Fibroblast of skin of right biceps (primary cell): Measurements from ENCODE around the gene SPAAR.
"Not testable (repeated sequence)": the region's sequence is repeated elsewhere in the genome, so short reads cannot be mapped to it uniquely, and the experiment has no call there.

Experiments used
- DNase-seq: peaks from one replicate; pipeline ENCODE4 v3.0.0-alpha.2; 2013

SPAAR gene

GRCh38 chr9:35909274-35909673 is at the start of gene SPAAR:
Gene SPAAR (plus strand): TSS chr9:35909490. CDS start chr9:35910464, 974 bp downstream.
- no peak for DNase-seq

- DNase-seq = no peak
Observed at GRCh38 chr9:35859990-35860339, 49.3 kb upstream of the SPAAR start.

- no peak for DNase-seq
Observed at GRCh38 chr9:35861161-35861897, 48.0 kb upstream of the SPAAR start.

GRCh38 chr9:35862328-35862727 is 47.0 kb upstream of the SPAAR start:
- no peak for DNase-seq

- no peak for DNase-seq
Observed at GRCh38 chr9:35863583-35863982, 45.7 kb upstream of the SPAAR start.

DNA sequence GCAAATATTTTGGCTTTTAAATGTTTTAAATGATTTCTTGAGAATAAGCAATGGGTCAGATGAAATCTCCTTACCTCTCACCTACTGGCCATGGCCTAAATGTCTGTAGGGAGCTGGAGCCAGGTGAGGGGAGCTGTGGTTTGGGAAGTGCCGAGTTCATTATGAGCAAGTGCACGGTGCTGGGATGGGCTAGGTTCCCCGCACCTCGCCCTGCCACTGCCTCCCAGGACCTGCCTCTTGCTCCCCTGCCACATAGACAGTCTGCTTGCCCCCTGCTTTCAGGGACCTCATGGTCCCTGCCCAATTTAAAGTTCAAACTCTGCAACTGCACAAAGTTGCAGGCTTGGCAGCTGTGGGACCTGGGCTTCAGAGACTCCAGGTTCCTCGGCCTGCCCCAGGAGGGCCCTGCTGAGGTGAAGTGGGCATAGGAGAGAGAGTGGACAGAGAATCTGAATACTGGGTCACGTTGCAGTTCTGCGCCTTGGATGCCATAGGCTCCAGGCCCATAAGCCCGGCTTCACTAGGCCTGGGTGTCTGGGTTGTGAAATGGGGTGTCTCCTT is 44.5 kb upstream of the SPAAR start:
- DNase-seq = no peak

- no peak for DNase-seq
Observed at GRCh38 chr9:35867538-35867937, 41.8 kb upstream of the SPAAR start.

- DNase-seq = no peak
Observed at GRCh38 chr9:35868933-35869332, 40.4 kb upstream of the SPAAR start.

DNA sequence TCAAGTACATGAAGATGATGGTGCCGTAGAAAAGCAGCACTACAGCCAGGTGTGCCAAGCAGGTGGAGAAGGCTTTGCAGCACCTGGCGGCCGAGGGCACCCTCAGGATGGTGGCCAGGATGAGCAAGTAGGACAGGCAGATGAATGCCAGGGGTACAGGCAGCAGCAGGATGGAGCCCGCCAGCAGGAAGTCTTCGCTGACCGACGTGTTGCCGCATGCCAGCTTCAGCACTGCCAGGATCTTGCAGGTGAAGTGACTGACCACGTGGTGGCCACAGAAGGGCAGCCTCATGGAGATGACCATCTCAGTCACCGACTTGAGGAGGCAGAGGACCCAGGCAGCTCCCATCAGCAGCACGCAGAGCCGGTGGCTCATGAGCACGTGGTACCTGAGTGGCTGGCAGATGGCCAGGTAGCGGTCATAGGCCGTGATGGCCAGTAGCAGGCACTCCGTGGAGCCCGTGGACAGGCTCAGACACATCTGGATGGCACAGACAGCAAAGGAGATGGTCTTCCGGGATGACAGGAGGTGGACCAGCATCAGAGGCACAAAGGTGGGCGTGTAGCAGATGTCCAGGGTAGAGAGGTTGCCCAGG is 39.6 kb upstream of the SPAAR start:
- no peak for DNase-seq

DNA sequence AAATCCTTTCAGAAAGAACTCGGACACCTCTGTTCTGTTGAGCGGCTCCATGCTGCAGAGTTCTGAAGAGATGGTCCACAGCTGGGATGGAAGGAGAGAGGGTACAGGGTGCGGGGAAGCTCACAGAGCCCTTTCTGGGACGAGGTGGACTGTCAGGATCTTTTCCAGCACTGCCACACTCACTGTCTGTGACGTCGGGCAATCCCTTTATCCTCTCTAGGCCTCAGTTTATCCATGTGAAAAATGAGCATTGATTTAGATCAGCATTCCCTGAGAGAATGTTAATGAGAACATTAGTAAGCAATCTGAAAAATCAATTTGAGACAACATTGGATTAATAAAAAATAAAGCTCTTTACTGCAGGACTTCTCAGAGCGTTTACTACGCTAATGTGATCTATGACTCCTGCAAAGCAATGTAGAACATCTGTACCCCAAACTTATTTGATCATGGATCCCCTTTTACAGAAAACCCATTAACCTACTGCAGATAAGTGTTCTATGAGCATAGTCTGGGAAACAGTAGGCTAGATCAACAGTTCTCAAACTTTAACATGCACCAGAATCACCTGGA is 38.9 kb upstream of the SPAAR start, which contains the start of gene OR13J1:
OR13J1 (minus strand) TSS at position 51 of the 573 bp plus-strand sequence; CDS start at position 51, 0 bp downstream.
- no peak for DNase-seq

DNA sequence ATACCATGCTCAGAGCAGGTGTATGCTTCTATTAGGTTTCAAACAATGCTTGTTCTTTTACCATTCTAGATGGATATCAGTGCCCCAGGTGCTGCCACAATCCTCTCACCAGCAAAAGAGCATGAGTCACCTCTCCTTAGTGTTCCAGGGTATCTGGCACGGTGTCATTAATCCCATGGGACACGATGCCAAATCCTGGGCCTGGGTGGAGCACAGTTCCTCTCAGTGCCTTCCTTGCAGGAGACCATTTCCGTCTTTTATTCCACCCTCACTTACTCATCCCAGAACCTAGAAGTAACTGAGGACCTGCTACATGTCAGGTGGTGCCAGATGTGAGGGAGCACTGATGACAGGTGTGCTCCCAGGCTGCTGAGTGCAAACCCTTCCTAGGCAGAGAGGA is 37.7 kb upstream of the SPAAR start:
- DNase-seq = no peak

DNA sequence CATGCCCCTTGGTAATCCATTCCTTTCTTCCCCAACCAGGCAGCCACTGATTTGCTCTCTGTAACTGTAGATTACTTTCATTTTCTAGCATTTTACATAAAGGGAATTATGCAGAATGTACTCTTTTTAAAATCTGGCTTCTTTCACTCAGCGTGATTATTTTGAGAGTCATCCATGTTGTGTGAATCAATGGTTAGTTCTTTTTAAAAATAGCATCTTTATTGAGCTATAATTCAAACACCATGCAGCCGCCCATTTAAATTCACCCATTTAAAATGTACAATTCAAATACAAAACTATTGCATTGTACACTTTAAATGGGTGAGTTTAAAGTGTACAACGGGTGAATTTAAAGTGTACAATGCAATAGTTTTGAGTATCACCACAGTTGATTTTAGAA is 36.8 kb upstream of the SPAAR start:
- DNase-seq = no peak

DNA sequence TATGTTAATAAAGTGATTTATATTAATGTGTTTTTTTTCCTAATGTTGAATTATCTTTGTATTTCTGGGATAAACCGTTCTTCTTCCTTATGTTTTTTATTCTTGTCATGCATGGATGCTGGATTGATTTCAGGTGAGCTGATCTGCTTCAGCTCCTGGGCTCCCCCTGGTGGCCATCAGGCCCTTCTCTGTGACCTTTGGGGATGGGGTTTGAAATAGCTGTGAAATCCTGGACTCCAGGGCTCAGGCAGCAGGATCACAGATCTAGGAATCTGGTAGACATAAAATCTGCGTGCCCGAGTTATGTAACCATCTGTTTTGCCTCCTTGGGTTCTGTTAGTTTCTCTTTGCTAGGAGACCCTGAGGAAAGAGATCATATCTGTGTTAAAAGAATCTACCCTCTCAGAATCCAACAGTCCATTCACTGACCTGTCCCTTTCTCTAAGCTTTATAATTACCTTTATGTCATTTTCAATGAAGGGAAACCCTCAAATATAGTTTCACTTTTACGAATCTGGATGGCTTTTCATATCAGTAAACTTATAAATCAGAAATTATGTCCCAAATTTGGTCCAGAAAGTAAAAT is 26.9 kb upstream of the SPAAR start:
- peak; percentile 69 for DNase-seq

GRCh38 chr9:35882996-35883395 is 26.3 kb upstream of the SPAAR start:
- DNase-seq = peak; percentile 23

DNA sequence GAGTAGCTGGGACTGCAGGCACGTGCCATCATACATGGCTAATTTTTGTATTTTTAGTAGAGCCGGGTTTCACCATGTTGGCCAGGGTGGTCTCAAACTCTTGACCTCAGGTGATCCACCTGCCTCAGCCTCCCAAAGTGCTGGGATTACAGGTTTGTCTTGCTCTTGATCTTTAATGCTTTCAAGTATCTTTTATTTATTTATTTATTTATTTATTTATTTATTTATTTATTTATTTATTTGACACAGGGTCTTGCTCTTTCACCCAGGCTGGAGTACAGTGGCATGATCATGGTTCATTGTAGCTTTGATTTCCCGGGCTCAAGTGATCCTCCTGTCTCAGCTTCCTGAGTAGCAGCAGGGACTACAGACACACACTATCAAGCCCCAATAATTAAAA is 24.4 kb upstream of the SPAAR start:
- not testable (repeated sequence) for DNase-seq

- no peak for DNase-seq
Observed at GRCh38 chr9:35891646-35892045, 17.6 kb upstream of the SPAAR start.

DNA sequence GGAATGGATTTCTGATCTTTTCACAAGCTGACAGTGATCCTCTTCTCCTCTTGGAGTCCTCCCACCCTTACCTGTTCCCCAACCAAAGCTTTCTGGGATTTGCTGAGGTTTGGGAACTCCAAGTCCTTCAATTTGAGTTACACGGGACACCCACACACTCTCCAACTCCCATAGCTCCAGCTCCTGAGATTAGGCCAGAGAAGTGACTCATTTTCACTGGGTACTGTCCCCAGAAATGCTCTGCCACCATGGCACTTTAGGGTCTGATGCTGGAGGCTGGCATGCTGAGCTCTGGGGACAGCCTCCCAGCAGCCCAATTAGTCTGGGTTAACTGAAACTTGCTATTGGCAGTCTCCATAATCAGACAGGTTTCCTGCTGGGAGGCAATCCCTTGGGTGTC is 17.2 kb upstream of the SPAAR start:
- DNase-seq = no peak

DNA sequence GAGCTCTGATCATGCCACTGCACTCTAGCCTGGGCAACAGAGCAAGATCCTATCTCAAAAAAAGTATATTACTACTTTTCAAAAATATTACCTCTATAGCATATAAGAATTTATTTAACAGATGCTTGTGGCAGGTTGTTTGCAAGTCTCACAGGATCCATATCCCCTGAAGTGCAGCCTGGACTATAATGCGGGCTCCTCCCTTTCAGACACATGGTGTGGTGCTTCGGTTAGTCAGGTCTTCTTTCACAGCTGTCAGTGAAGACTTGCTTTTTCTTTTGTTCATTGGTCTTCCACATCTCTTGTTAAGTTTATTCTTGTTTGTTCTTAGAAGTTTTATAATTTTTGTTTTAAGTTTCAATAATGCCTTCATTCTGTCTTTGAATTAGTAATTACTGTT is 12.7 kb upstream of the SPAAR start:
- DNase-seq = no peak

- not testable (repeated sequence) for DNase-seq
Observed at GRCh38 chr9:35897376-35898099, 11.8 kb upstream of the SPAAR start.

DNA sequence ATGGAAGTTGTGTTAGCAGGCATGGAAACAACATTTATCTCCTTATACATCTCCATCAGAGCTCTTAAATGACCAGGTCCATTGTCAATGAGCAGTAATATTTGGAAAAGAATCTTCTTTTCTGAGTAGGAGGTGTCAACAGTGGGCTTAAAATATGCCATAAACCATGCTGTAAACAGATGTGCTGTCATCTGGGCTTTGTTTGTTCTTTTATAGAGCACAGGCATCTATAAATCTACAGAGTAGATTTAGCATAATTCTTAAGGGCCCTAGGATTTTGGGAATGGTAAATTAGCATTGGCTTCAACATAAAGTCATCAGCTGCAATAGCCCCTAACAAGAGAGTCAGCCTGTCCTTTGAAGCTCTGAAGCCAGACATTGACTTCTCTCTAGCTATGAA is 11.0 kb upstream of the SPAAR start:
- DNase-seq = no peak

DNA sequence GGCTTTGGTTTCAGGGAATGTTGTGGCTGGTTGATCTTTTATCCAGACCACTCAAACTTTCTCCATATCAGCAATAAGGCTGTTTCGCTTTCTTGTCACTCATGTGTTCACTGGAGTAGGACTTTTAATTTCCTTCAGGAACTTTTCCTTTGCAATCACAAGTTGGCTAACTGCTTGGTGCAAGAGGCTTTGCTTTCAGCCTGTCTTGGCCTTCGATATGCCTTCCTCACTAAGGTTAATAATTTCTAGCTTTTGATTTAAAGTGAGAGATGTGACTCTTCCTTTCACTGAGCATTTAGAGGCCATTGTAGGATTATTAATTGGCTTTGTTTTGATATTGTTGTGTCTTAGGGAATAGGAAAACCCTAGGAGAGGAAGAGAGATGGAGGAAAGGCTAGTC is 10.3 kb upstream of the SPAAR start:
- no peak for DNase-seq

GRCh38 chr9:35903049-35903448 is 6.2 kb upstream of the SPAAR start:
- peak; percentile 62 for DNase-seq

DNA sequence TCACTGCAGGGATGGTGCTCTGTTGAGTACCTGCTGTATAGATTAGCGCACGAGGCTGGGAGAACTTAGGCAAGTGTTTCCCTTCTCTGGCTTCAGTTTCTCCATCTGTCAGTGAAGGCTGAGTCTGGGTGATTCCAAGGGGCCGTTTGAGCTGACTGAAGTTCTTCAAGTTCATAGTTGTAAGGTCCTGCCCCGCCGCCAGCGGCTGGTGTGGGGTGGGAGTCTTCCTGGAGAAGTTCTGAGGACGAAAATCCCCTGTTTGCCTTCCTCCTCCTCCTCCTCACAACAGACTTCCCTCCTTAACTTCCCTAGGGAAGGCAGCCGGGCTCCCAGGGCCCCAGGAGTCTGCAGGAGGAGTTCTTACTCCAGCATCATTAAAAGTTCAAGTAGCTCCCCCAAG is 5.0 kb upstream of the SPAAR start:
- DNase-seq = no peak
